Activated CD8-positive, alpha-beta memory T cell treated with anti-CD3 and anti-CD28 coated beads, Interleukin-2, amount 50 U/mL, for 24 hours (primary cell): ENCODE measurements around the gene GSTO2.
"Not testable (repeated sequence)": the region's sequence is repeated elsewhere in the genome, so short reads cannot be mapped to it uniquely, and the experiment has no call there.

Experiments
- DNase-seq: peaks from one replicate; pipeline ENCODE4 v3.0.0-alpha.2; 2020; ENCODE audit errors: extremely low read depth

The GSTO2 gene

GRCh38 chr10:104268713-104269645 lies at the start of gene GSTO2:
GSTO2 (plus strand) TSS chr10:104269184; CDS start chr10:104274916, 5,732 bp downstream.
- peak; percentile 97 for DNase-seq

- DNase-seq = no peak
Observed at GRCh38 chr10:104220522-104220921, 48.5 kb upstream of the GSTO2 start.

GRCh38 chr10:104223304-104223703 lies 45.7 kb upstream of the GSTO2 start:
- no peak for DNase-seq

GRCh38 chr10:104230490-104230889 lies 38.5 kb upstream of the GSTO2 start:
- no peak for DNase-seq

- peak; percentile 98 for DNase-seq
Observed at GRCh38 chr10:104231784-104232612, 37.0 kb upstream of the GSTO2 start, which contains the start of gene CFAP43. CFAP43 (minus strand) TSS chr10:104232364; CDS start chr10:104232246, 118 bp downstream.

- no peak for DNase-seq
Observed at GRCh38 chr10:104232613-104233102, 36.3 kb upstream of the GSTO2 start.

- no peak for DNase-seq
Observed at GRCh38 chr10:104233817-104234216, 35.2 kb upstream of the GSTO2 start.

- DNase-seq = no peak
Observed at GRCh38 chr10:104234934-104235333, 34.0 kb upstream of the GSTO2 start.

- DNase-seq = no peak
Observed at GRCh38 chr10:104235801-104236200, 33.2 kb upstream of the GSTO2 start.

- no peak for DNase-seq
Observed at GRCh38 chr10:104240078-104240477, 28.9 kb upstream of the GSTO2 start.

- DNase-seq = no peak
Observed at GRCh38 chr10:104242545-104242944, 26.4 kb upstream of the GSTO2 start.

- DNase-seq = not testable (repeated sequence)
Observed at GRCh38 chr10:104243009-104243408, 26.0 kb upstream of the GSTO2 start.

- DNase-seq = no peak
Observed at GRCh38 chr10:104243512-104243911, 25.5 kb upstream of the GSTO2 start.

GRCh38 chr10:104245066-104245632 lies 23.8 kb upstream of the GSTO2 start:
- DNase-seq = no peak

GRCh38 chr10:104246976-104247375 lies 22.0 kb upstream of the GSTO2 start:
- DNase-seq = no peak

- DNase-seq = no peak
Observed at GRCh38 chr10:104247513-104248146, 21.4 kb upstream of the GSTO2 start.

- not testable (repeated sequence) for DNase-seq
Observed at GRCh38 chr10:104248931-104249330, 20.1 kb upstream of the GSTO2 start.

GRCh38 chr10:104250371-104250770 lies 18.6 kb upstream of the GSTO2 start:
- no peak for DNase-seq

GRCh38 chr10:104251443-104251842 lies 17.5 kb upstream of the GSTO2 start:
- DNase-seq = no peak

- no peak for DNase-seq
Observed at GRCh38 chr10:104252368-104252767, 16.6 kb upstream of the GSTO2 start.

- DNase-seq = no peak
Observed at GRCh38 chr10:104253106-104253505, 15.9 kb upstream of the GSTO2 start.
